HCT116 (cell line): ENCODE data around the gene SRCAP. TPM values are rescaled to one million over a fixed set of nuclear protein-coding genes. Genes with fewer than 3 reads are reported as not detected.

Experiments used
- ATAC-seq: fragments of 200-7000 bp; cut with Tn5 transposase; 2 replicates; pipeline ENCODE4 v1.9.1; 2020; ENCODE audit warnings: mild to moderate bottlenecking, moderate library complexity
- BruUV-seq: library from RNA; stranded (reverse); fragments of 400-500 nt; replicated peaks from 2 replicates; lab custom pipeline; 2021; lab: Mats Ljungman, UMichigan
- CTCF ChIA-PET: fragments of 300-600 bp; sonication (Branson Sonifier 250); formaldehyde crosslinking; loops from one replicate; lab custom pipeline; 2021; ENCODE audit warnings: antibody characterized with exemption; lab: Charles Lee
- POLR2A ChIA-PET: fragments of 300-600, 350-600 bp; sonication (Branson Sonifier 250); formaldehyde crosslinking; loops from one replicate; lab custom pipeline; 2021; ENCODE audit warnings: antibody characterized with exemption; lab: Charles Lee
- RAD21 ChIA-PET, 2 experiments: fragments of 300-600 bp; sonication (Branson Sonifier 250); formaldehyde crosslinking; loops; one replicate each; lab custom pipeline; 2023; ENCODE audit warnings: low total read pairs in 2 of 2; ENCODE audit not compliant: uncharacterized antibody in 2 of 2, unreplicated experiment in 2 of 2, low non-redundant PET in 1 of 2; lab: Charles Lee
- DNase-seq: peaks from one replicate; pipeline ENCODE4 v3.0.0-alpha.2; 2010; ENCODE audit warnings: low read depth, low spot score
- H2AFZ ChIP-seq: fragments of 200-600 bp; shearing (Covaris generic), sonication (generic); 2 replicates; pipeline ENCODE4 v1.6.1; 2017; ENCODE audit warnings: low read depth, mixed run types, mixed read lengths, antibody characterized with exemption, low read length; ENCODE audit not compliant: poor library complexity, severe bottlenecking
- H3K27ac ChIP-seq: 2 replicates; pipeline ENCODE4 v1.5.1; 2012; ENCODE audit warnings: low read depth, low read length
- H3K27me3 ChIP-seq: fragments of 200-600 bp; sonication (generic); 2 replicates; pipeline ENCODE4 v1.6.1; 2016; ENCODE audit warnings: mixed run types, low read length, mixed read lengths; ENCODE audit not compliant: insufficient read depth
- H3K36me3 ChIP-seq, 2 experiments: fragments of 200-500 bp in 1 of 2; fragments of 200-600 bp in 1 of 2; sonication (Bioruptor generic) in 1 of 2; sonication (generic) in 1 of 2; 2 replicates each; pipeline versions ENCODE4 v1.5.1 to v1.6.1; 2014 to 2016; ENCODE audit warnings: low read length in 2 of 2, inconsistent platforms in 1 of 2, mixed read lengths in 1 of 2, mixed run types in 1 of 2; ENCODE audit not compliant: insufficient read depth in 2 of 2, control insufficient read depth in 1 of 2
- H3K4me1 ChIP-seq, 2 experiments: fragments of 200-600 bp in 1 of 2; sonication (generic) in 1 of 2; 2 replicates each; pipeline versions ENCODE4 v1.5.1 to v1.6.1; 2012 to 2017; ENCODE audit warnings: low read length in 2 of 2, inconsistent platforms in 1 of 2, mild to moderate bottlenecking in 1 of 2, mixed read lengths in 1 of 2, mixed run types in 1 of 2, moderate library complexity in 1 of 2; ENCODE audit not compliant: insufficient read depth in 2 of 2, control insufficient read depth in 1 of 2
- H3K4me2 ChIP-seq: fragments of 200-600 bp; sonication (generic); 2 replicates; pipeline ENCODE4 v1.6.1; 2017; ENCODE audit warnings: mixed run types, low read length, mixed read lengths
- H3K4me3 ChIP-seq, 2 experiments: fragments of 200-600 bp in 1 of 2; sonication (generic) in 1 of 2; replicated peaks in 1 of 2; 2 replicates each; pipeline ENCODE4 v1.5.1; 2011 to 2016; ENCODE audit warnings: low read length in 2 of 2, control low read depth in 1 of 2, low read depth in 1 of 2, mild to moderate bottlenecking in 1 of 2, mixed read lengths in 1 of 2, mixed run types in 1 of 2
- H3K79me2 ChIP-seq: fragments of 200-600 bp; sonication (generic); 2 replicates; pipeline ENCODE4 v1.6.1; 2017; ENCODE audit warnings: mild to moderate bottlenecking, mixed run types, low read length, moderate library complexity, mixed read lengths; ENCODE audit not compliant: insufficient read depth
- H3K9ac ChIP-seq: fragments of 200-600 bp; sonication (generic); 2 replicates; pipeline ENCODE4 v1.6.1; 2016; ENCODE audit warnings: low read length, mixed read lengths
- H3K9me2 ChIP-seq: fragments of 200-600 bp; sonication (generic), shearing (Covaris generic); 2 replicates; pipeline ENCODE4 v1.6.1; 2017; ENCODE audit warnings: mixed run types, mild to moderate bottlenecking, moderate library complexity; ENCODE audit not compliant: insufficient read depth
- H3K9me3 ChIP-seq, 2 experiments: fragments of 200-500 bp in 1 of 2; fragments of 200-600 bp in 1 of 2; sonication (Bioruptor generic) in 1 of 2; sonication (generic) in 1 of 2; 2 replicates each; pipeline ENCODE4 v1.6.1; 2014 to 2017; ENCODE audit warnings: low read length in 2 of 2, mixed read lengths in 2 of 2, inconsistent platforms in 1 of 2, low read depth in 1 of 2, mild to moderate bottlenecking in 1 of 2, mixed run types in 1 of 2, moderate library complexity in 1 of 2; ENCODE audit not compliant: control insufficient read depth in 1 of 2, insufficient read depth in 1 of 2
- H4K20me1 ChIP-seq: fragments of 200-600 bp; sonication (generic), shearing (Covaris generic); 2 replicates; pipeline ENCODE4 v1.6.1; 2017; ENCODE audit warnings: mixed run types, mild to moderate bottlenecking, moderate library complexity; ENCODE audit not compliant: insufficient read depth
- ATF3 ChIP-seq: IDR thresholded peaks from 2 replicates; pipeline ENCODE4 v1.6.1; 2012
- CBX3 ChIP-seq: IDR thresholded peaks from 2 replicates; pipeline ENCODE4 v1.6.1; 2012; ENCODE audit warnings: low read depth
- ELF1 ChIP-seq: IDR thresholded peaks from 2 replicates; pipeline ENCODE4 v1.6.1; 2012; ENCODE audit warnings: low read depth, borderline replicate concordance
- EZH2phosphoT487 ChIP-seq: fragments of 200-600 bp; IDR thresholded peaks from 2 replicates; pipeline ENCODE4 v1.6.1; 2018; ENCODE audit warnings: antibody characterized with exemption, borderline replicate concordance
- JUND ChIP-seq: IDR thresholded peaks from 2 replicates; pipeline ENCODE4 v1.6.1; 2012
- ZBTB33 ChIP-seq: IDR thresholded peaks from 2 replicates; pipeline ENCODE4 v1.6.1; 2011; ENCODE audit warnings: mild to moderate bottlenecking, low read length, moderate library complexity; ENCODE audit not compliant: insufficient replicate concordance; ENCODE audit errors: extremely low read depth
- intact Hi-C: fragments of 100-400 bp; cut with micrococcal nuclease; formaldehyde crosslinking; loops from 2 replicates; pipeline ENCODE4 v1.10.0; 2022
- total RNA-seq: library from RNA; stranded (reverse); gene quantifications from one replicate; pipeline ENCODE4 v1.2.1, GENCODE V29; 2021; ENCODE audit not compliant: unreplicated experiment

Gene SRCAP
- total RNA-seq, 1 experiment from 2014 or later = 59.6 TPM

- BruUV-seq = no TSS peak
- no peaks in the 10 kb centered on the region for H3K4me1 ChIP-seq
- no peak overlapping the region for H2AFZ ChIP-seq
- POLR2A ChIA-PET = no interaction called here
- H3K36me3 ChIP-seq = peaks cover 20 to 23% of the 10 kb centered on the region in 2 experiments
- H3K27ac ChIP-seq = no peak overlapping the region
- H3K27me3 ChIP-seq = no peaks in the 10 kb centered on the region
- peaks cover 6% of the 10 kb centered on the region; the same call in 1 of the 2 replicates for H3K79me2 ChIP-seq
- CTCF ChIA-PET = no interaction called here
- no peak overlapping the region for H3K9ac ChIP-seq
- intact Hi-C loops = no loop called here
- no peak overlapping the region for H3K4me2 ChIP-seq
- TF ChIP-seq JUND = no peak
- TF ChIP-seq CBX3 = no peak
- TF ChIP-seq ZBTB33 = no peak
- TF ChIP-seq EZH2phosphoT487 = no peak
- no peak for TF ChIP-seq ELF1
- TF ChIP-seq ATF3 = no peak
- TF ChIP-seq, all 23 proteins: peak for 0
- ATAC-seq (no peak), DNase-seq (no peak)
- Histone ChIP-seq H3K9me2 (no peaks in the 10 kb centered on the region), H3K4me3 (no peak overlapping the region), H3K9me3 (no peaks in the 10 kb centered on the region), H4K20me1 (no peaks in the 10 kb centered on the region)
- RAD21 ChIA-PET = no interaction called here
These were observed 30.6 kb upstream of the SRCAP start for GRCh38 chr16:30668393-30668792.
